Measurements from ENCODE around the gene KRT7. TPM values are rescaled to one million over a fixed set of nuclear protein-coding genes. Genes with fewer than 3 reads are reported as not detected.
A peak's percentile ranks its signal among the peaks of the same experiment; 100 is the strongest.

The KRT7 gene
- total RNA-seq, 1 donor from 2014 or later, result 153 TPM

GRCh38 chr12:52222692-52223091, 10.4 kb upstream of the KRT7 start:
- intact Hi-C loops (cut with DNase I), result loop anchor here (2.0 kb wide), 1 partner anchor 56 kb away; no protein-coding TSS in a partner anchor
- Histone ChIP-seq H3K4me1 (peaks cover 7 to 41% of the 10 kb centered on the region in 2 donors), H3K27me3 (no peaks in the 10 kb centered on the region), H3K9me3 (peaks cover 0 to 8% of the 10 kb centered on the region in 2 donors), H3K27ac (peak overlapping the region; percentile 22 to 54), H3K4me3 (no peak overlapping the region), H3K36me3 (no peaks in the 10 kb centered on the region)
- TF ChIP-seq CTCF (IDR thresholded peaks at IDR 0.05), result no peak
- DNase-seq (ENCODE audit: low spot score in 2 of 2), result no peak

- intact Hi-C loops (cut with DNase I), result loop anchor here (2.0 kb wide), 1 partner anchor 55 kb away; no protein-coding TSS in a partner anchor
Measured at GRCh38 chr12:52223406-52224039, 9.5 kb upstream of the KRT7 start.

GRCh38 chr12:52224151-52224550, 8.9 kb upstream of the KRT7 start:
- no peak for DNase-seq (ENCODE audit: low spot score in 2 of 2)
- intact Hi-C loops (cut with DNase I), result no loop called here
- TF ChIP-seq CTCF (IDR thresholded peaks at IDR 0.05), result no peak
- Histone ChIP-seq H3K27ac (peak overlapping the region; percentile 47 to 85), H3K36me3 (no peaks in the 10 kb centered on the region), H3K4me3 (no peak overlapping the region), H3K27me3 (no peaks in the 10 kb centered on the region), H3K4me1 (peaks cover 7 to 41% of the 10 kb centered on the region in 2 donors), H3K9me3 (peaks cover 0 to 8% of the 10 kb centered on the region in 2 donors)

More at GRCh38 chr12:52223406-52224039, 9.5 kb upstream of the KRT7 start:
- no peaks in the 10 kb centered on the region for H3K27me3 ChIP-seq
- no peaks in the 10 kb centered on the region for H3K36me3 ChIP-seq
- no peak overlapping the region for H3K4me3 ChIP-seq
- peak overlapping the region; percentile 47 to 85 for H3K27ac ChIP-seq
- TF ChIP-seq CTCF (IDR thresholded peaks at IDR 0.05), result no peak
- H3K9me3 ChIP-seq, result peaks cover 0 to 8% of the 10 kb centered on the region in 2 donors
- peaks cover 7 to 41% of the 10 kb centered on the region in 2 donors for H3K4me1 ChIP-seq
- no peak for DNase-seq (ENCODE audit: low spot score in 2 of 2)

- no peaks in the 10 kb centered on the region for H3K36me3 ChIP-seq
- peaks cover 9 to 40% of the 10 kb centered on the region in 2 donors for H3K4me1 ChIP-seq
- H3K27ac ChIP-seq, result peak overlapping the region; percentile 85 to 87
- intact Hi-C loops (cut with DNase I), result no loop called here
- DNase-seq (ENCODE audit: low spot score in 2 of 2), result no peak
- H3K27me3 ChIP-seq, result no peaks in the 10 kb centered on the region
- TF ChIP-seq CTCF (IDR thresholded peaks at IDR 0.05), result no peak
- H3K9me3 ChIP-seq, result peaks cover 0 to 8% of the 10 kb centered on the region in 2 donors
- H3K4me3 ChIP-seq, result no peak overlapping the region
Measured at GRCh38 chr12:52225752-52226151, 7.3 kb upstream of the KRT7 start.

- DNase-seq (ENCODE audit: low spot score in 2 of 2), result no peak
- Histone ChIP-seq H3K4me3 (no peak overlapping the region), H3K27me3 (no peaks in the 10 kb centered on the region), H3K27ac (peak overlapping the region; percentile 85 to 87), H3K4me1 (peaks cover 14 to 43% of the 10 kb centered on the region in 2 donors), H3K36me3 (no peaks in the 10 kb centered on the region), H3K9me3 (peaks cover 0 to 8% of the 10 kb centered on the region in 2 donors)
- no peak for TF ChIP-seq CTCF (IDR thresholded peaks at IDR 0.05)
- intact Hi-C loops (cut with DNase I), result no loop called here
Measured at GRCh38 chr12:52226446-52226845, 6.6 kb upstream of the KRT7 start.

Data from ascending aorta (tissue), 2 donors.